ENCODE measurements around the gene ZNF792.

DNA sequence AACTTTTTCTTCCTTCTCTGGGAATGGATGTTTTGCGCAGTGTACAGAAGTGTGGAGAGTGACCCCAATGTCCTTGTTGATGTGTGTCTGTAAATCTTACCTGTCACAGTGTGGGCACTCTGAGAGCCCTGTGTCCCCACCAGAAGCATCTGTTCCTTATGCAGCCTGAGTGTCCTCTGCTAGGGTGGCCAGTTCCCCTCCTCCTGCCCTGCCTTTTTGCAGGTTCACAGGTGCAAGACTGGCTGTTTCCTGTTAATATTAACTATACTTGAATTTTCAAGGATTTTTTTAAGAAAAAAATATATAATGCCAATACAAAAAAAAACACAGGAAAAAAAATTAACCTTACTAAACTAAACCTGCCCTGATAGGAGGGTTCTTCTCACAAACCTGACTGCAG, 24.1 kb upstream of the ZNF792 start:
- TF ChIP-seq, protein P1, sequence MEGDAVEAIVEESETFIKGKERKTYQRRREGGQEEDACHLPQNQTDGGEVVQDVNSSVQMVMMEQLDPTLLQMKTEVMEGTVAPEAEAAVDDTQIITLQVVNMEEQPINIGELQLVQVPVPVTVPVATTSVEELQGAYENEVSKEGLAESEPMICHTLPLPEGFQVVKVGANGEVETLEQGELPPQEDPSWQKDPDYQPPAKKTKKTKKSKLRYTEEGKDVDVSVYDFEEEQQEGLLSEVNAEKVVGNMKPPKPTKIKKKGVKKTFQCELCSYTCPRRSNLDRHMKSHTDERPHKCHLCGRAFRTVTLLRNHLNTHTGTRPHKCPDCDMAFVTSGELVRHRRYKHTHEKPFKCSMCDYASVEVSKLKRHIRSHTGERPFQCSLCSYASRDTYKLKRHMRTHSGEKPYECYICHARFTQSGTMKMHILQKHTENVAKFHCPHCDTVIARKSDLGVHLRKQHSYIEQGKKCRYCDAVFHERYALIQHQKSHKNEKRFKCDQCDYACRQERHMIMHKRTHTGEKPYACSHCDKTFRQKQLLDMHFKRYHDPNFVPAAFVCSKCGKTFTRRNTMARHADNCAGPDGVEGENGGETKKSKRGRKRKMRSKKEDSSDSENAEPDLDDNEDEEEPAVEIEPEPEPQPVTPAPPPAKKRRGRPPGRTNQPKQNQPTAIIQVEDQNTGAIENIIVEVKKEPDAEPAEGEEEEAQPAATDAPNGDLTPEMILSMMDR (IDR thresholded peaks at IDR 0.05): no peak
- no peak for TF ChIP-seq EZH2 (IDR thresholded peaks at IDR 0.05)

Measured in neural progenitor cell (in vitro differentiated cells).